Stimulated activated CD4-positive, alpha-beta T cell treated with anti-CD3 and anti-CD28 coated beads, TNF-alpha, amount 100 ng/mL, for 4 hours (primary cell): ENCODE results near the gene HSPG2.
"Not testable (repeated sequence)": the region's sequence is repeated elsewhere in the genome, so short reads cannot be mapped to it uniquely, and the experiment has no call there.

ENCODE experiments used
- DNase-seq, 3 experiments: peaks; one replicate each; pipeline ENCODE4 v3.0.0-alpha.2; 2020; ENCODE audit warnings: low read depth in 3 of 3

HSPG2 gene

DNA sequence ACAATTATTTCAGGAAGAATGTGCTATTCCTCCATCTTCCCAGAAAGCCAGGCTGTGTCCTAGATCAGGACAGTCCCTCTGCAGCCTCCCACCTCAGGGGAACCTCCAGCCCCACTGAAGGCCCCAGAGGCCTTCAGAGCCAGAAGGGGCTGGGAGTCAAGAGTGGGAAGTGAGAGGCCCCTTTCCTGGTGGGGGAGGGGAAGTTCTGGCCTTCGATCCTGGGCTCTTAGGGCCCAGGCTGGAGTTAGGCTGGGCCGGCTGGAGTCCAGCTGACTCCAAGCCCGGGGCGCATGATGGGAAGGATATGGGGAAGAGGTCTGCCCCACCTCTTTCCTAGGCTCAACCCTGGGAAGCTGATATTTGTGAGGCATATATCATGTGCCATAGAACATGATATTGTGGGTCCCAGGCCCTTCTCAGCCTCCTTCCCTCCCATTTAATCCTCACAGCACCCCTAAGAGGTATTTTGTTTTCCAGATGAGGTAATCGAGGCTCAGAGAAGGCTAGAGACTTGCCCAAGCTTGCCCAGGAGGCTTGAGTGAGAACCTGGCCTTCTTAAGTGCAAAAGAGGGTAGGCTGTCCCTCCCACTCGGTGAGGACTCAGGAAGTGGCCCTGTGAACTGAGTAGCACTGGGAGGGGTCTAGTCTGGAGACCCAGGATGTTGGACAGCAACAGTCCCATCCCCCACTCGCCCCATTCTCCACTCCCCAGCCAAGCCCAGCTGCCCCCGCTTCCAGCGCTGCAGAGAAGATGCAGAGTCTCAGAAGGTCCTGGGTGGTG lies 18.6 kb upstream of the HSPG2 start:
- no peak for DNase-seq

- DNase-seq, result no peak
Measured at GRCh38 chr1:21955058-21955457, 17.9 kb upstream of the HSPG2 start.

- DNase-seq, result no peak
Measured at GRCh38 chr1:21952786-21953520, 15.8 kb upstream of the HSPG2 start.

DNA sequence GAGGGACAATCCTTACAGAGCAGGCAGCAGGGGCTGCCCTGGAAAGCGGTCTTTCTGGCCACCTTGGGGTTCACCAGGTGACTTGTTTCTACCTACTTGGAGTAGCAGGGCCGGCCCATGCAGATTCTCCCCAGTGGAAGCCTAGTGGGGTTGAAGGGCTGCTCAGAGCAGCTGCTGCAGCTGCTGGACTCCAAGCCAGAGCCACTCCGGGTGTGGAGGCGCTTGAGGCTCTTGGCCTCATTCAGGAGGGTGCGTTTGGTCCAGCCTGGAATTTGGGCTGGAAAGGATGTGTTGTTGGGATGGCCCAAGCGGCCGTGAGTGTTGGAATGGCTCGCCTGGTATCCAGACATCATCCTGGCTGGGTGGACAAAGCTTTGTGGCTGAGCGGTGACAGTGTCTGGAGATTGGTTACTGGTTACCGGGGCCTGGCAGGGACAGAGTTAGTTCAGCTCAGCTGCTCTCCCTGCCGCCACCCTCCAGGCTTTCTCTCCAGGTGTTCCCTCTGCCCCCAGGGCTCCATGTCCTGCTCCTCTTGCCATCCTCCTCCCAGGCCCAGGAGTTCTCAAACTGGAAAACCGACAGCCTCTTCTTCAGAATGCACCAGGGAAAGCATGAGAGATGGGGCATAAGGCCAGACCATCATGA lies 14.2 kb upstream of the HSPG2 start:
- no peak for DNase-seq

GRCh38 chr1:21950734-21951133 lies 13.6 kb upstream of the HSPG2 start:
- no peak for DNase-seq

DNA sequence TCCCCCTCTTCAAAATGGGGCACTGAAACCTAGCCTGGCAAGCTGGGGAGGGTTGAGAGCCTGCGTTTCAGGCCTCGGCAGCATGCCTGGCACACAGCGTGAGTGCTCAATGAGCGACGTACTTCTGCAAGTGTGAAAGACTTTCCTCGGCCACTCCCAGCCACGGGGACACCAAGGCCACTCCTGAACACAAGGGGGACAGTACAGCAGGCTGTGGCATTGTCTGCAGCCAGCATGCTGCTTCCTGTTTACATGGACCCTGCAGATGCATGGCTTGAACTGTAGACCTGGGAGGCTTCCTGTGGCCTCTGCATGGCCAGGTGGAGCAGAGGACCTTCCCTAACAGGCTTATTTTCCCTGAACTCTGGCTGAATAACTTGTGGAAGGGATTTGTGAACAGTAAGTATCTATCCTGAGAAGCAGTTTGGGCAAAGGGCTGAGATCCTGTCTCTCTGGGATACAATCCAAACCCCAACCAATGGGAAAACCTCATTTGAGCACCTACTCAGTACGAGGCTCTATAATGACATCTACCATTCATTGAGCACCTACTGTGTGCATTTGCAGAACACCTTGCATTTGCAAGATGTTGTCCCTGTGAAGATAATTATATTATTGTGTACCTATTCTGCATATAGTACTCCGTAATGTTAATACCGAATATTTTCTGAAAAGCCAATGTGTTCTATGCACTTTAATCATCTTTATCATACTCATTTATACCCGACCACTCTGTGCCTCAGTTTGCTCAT lies 9.9 kb upstream of the HSPG2 start:
- no peak for DNase-seq

DNA sequence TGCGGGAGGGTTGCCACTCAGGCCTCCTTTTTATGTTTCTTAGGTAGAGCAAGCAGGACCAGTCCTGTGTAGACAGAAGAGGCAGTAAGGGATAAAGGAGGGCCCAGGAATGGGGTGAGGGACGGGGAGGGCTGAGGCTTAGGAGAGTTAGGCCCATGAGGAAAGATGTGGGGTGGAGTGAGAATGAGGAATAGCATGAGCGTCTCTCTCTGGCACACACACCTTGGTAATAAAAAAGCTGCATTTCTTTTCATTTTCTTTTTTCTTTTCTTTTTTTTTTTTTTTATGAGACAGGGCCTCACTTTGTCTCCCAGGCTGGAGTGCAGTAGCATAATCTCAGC lies 7.6 kb upstream of the HSPG2 start:
- DNase-seq, result no peak

GRCh38 chr1:21942959-21943640 lies 6.0 kb upstream of the HSPG2 start:
- not testable (repeated sequence) for DNase-seq

DNA sequence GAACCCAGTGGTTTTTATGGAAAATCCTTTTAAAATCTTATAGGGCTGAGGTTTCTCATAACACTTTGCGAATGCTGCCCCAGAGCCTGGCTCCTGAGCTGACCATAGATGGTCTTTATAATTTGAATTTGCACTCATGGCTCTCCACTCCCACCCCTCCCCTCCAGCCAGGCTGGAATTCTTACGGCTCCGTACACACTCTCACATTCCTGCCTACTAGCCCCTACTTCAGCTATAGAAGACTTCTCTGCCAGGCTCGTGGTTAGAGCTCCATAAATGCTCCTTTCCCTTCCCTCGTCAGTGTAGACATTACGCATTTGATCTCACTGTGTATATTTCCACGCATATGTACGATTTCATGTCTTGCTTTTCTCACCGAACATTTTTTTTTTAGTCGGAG lies 5.4 kb upstream of the HSPG2 start:
- no peak for DNase-seq

GRCh38 chr1:21941370-21941769 lies 4.3 kb upstream of the HSPG2 start:
- DNase-seq, result no peak

- no peak for DNase-seq
Measured at GRCh38 chr1:21940492-21940891, 3.4 kb upstream of the HSPG2 start.

DNA sequence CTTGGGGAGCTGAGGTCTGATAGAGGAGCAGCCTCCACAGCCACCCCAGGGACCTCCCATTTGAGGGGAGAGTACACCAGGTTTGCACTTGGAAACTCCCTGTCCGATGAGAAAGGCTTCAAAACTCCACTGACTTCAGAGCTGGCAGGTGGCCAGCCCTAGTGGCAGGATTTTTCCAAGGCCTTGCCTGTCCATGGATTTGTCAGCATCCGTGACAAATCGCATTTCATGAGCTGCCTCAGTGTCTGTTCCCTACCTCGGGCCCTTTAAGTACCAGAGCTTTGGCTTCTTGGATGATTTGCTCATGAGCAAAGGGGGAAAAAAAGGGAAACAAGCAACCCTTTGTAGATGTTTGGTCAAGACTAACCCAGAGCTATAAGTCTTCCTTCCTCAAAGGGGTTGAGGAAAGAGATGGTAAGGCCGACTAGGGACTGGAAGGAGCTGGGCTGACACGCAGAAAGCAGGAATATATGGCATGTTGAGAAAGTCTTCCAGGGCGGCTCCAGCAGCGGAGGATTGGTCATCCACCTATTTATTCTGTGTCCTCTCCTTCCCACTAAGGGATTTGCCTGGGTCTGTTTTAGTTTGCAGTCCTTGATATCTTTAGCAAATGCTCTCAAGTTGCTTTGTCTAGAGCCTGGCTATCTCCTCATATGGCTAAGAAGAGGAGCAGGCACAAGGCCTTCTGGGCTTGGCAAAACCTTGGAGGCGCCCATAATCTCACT lies 2.7 kb upstream of the HSPG2 start:
- no peak for DNase-seq

GRCh38 chr1:21938732-21939538 lies 1.8 kb upstream of the HSPG2 start:
- DNase-seq, result no peak

GRCh38 chr1:21937372-21938121 lies 437 bp upstream of the HSPG2 start:
- DNase-seq, result peak; percentile 40 to 46 (median 45)

DNA sequence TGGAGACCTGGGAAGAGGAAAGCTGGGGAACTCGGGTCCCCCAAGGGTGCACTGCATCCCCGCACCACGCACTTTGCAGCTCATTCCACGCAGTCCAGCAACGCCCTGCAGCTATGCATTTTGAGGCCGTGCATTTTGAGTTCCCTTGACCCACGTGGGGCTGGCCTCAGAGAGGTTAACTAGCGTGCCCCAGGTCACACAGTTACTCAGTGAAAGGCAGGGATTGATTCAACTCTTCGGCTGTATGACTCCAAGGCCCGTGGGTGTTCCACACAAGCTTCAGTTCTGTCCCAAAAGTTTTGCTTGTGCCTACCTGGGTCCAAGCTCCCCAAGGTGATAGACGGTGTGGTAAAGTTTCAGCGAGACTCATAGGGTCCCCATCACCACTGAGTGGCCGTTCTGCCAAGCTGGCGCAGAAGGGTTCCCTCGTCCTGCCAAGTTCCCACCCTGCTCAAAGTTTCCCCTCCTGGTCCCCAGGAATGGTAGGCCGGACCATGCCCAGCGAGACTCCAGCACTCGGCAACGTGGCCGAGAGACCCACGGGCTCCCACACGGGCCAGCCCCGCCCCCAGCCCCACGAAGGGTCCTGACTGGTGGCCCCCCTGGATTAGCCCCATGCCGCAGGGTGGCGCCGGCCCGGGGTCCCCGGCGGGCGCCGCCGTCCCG lies 611 bp downstream of the HSPG2 start:
- no peak for DNase-seq

DNA sequence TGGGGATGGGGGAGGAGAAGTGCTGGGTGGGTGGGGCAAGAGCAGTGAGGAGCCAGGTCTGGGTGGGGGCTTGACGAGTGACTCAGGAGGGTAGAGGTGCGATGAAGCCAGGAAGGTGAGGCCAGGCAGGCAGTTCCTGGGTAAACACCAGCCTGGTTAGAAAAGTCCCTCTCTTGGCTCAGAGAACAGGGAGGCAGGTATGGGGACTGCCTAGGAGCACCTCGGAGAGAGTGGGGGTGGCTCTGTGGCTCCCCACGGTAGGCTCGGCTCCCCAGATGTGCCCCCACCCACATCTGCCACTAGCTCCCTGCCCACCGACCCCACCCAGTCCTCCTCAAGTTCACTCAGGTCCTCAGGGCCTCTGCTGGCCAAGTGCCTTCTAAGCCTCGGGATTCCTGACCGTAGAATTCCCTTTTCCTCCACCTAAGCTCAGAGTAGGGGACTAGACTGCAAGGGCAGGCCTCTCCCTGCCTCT lies 1.2 kb downstream of the HSPG2 start:
- no peak for DNase-seq

- DNase-seq, result no peak
Measured at GRCh38 chr1:21935393-21935804, 1.7 kb downstream of the HSPG2 start.

DNA sequence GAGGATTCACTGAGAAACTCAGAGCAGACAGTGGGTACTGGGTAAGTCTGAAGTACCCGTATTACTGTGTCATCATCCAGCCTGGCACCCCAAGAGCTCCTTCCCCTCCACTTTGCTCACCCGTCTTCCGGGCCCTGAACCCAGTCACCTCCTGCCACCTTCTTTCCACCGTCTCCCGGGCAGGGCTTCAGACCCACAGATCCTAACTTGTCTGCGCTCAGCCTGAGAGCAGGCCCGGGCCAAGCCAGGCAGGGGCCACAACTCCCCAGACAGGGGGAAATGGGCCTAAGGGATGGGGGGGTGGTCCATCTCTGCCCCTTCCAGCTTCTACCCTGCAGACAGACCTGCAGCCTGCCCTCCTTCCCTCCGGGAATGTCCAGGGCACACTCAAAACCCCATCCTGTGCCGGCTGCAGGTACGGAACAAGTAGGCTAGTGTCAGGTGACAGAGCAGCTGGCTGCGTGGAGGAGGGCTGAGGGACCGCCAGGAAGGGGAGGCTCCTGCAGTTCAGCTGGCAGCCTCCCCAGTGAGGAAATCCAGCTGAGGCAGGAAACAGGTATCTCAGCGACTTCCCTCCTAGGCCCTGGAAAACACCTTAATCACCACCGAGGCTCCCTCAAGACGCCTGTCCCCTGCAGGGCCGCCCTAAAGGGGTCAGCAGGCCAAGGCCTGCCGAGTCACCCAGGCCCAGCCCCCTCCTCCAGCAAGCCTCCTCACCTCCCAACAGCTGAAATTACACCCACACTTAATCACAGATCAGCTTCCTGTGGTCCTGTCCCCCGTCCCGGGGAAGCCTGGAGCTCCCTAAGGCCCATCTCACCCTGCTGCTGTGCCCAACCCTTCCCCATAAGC lies 3.5 kb downstream of the HSPG2 start:
- no peak for DNase-seq
